HepG2 (cell line): ENCODE results near the gene CAPZB. TPM values are rescaled to one million over a fixed set of nuclear protein-coding genes. Genes with fewer than 3 reads are reported as not detected.

Experiments used
- ATF6 ChIP-seq: sonication (generic); formaldehyde crosslinking; conservative IDR thresholded peaks from 2 replicates; pipeline ENCODE4 v1.4.0; 2020; ENCODE audit warnings: missing genetic modification reagents
- ETV6 ChIP-seq: sonication (generic); formaldehyde crosslinking; conservative IDR thresholded peaks from 2 replicates; pipeline ENCODE4 v1.4.0; 2020; ENCODE audit warnings: missing genetic modification reagents
- GATA4 ChIP-seq: sonication (generic); IDR thresholded peaks from 2 replicates; pipeline ENCODE4 v1.6.1; 2016; ENCODE audit warnings: antibody characterized with exemption, low read depth, borderline replicate concordance
- NFYB ChIP-seq: sonication (generic); formaldehyde crosslinking; IDR thresholded peaks from 2 replicates; pipeline ENCODE4 v1.4.0; 2020; ENCODE audit warnings: missing genetic modification reagents
- SOX13 ChIP-seq, 3 experiments: fragments of 450-650 bp in 1 of 3; sonication (generic) in 1 of 3; formaldehyde crosslinking in 1 of 3; IDR thresholded peaks in 2 of 3; conservative IDR thresholded peaks in 1 of 3; 2 replicates each; pipeline versions ENCODE4 v1.5.0 to v1.6.1; 2016 to 2020; ENCODE audit warnings: antibody characterized with exemption in 1 of 3, mild to moderate bottlenecking in 1 of 3, missing compliant biosample characterization in 1 of 3, missing genetic modification reagents in 1 of 3, moderate library complexity in 1 of 3
- U2AF1 ChIP-seq: fragments of 200-400 bp; formaldehyde crosslinking; optimal IDR thresholded peaks from 2 replicates; pipeline ENCODE3; 2017; ENCODE audit warnings: mild to moderate bottlenecking, low read depth, low read length
- ZC3H4 ChIP-seq: sonication (generic); formaldehyde crosslinking; IDR thresholded peaks from 2 replicates; pipeline ENCODE4 v1.4.0; 2020; ENCODE audit warnings: missing genetic modification reagents, borderline replicate concordance
- ZFP62 ChIP-seq: sonication (generic); formaldehyde crosslinking; IDR thresholded peaks from 2 replicates; pipeline ENCODE4 v1.4.0; 2020; ENCODE audit warnings: missing genetic modification reagents
- ZFX ChIP-seq: sonication (generic); formaldehyde crosslinking; IDR thresholded peaks from 2 replicates; pipeline ENCODE4 v1.4.0; 2020; ENCODE audit warnings: mild to moderate bottlenecking, low read depth, missing genetic modification reagents, moderate library complexity
- ZNF20 ChIP-seq: sonication (generic); formaldehyde crosslinking; IDR thresholded peaks from 2 replicates; pipeline ENCODE4 v1.4.0; 2020; ENCODE audit warnings: mild to moderate bottlenecking, moderate library complexity, missing genetic modification reagents
- ZNF207 ChIP-seq: fragments of 450-650 bp; IDR thresholded peaks from 2 replicates; pipeline ENCODE4 v1.6.1; 2016; ENCODE audit warnings: antibody characterized with exemption, borderline replicate concordance
- polyA plus RNA-seq, 8 experiments: library from polyadenylated mRNA; depleted of rRNA in 3 of 8; stranded (reverse) in 7 of 8; unstranded in 1 of 8; fragments of >200 nt; fragmentation: Illumina TruSeq in 4 of 8; extraction: Trizol in 4 of 8; gene quantifications; 2 replicates each; pipeline versions ENCODE4 v1.2.1 to v1.2.3, GENCODE V29; 2011 to 2016; ENCODE audit warnings: low read depth in 4 of 8, missing spikeins in 1 of 8, mixed read lengths in 1 of 8; ENCODE audit not compliant: insufficient read depth in 1 of 8
- total RNA-seq, 5 experiments: library from RNA; depleted of rRNA; stranded (reverse); fragments of >200 nt; fragmentation: Illumina TruSeq; extraction: Trizol; gene quantifications; 2 replicates each; pipeline ENCODE4 v1.2.3, GENCODE V29; 2016; ENCODE audit warnings: low read depth in 1 of 5
- TF ChIP-seq, protein P1 (sequence below): sonication (generic); formaldehyde crosslinking; IDR thresholded peaks from 2 replicates; pipeline ENCODE4 v1.4.0; 2020; ENCODE audit warnings: missing genetic modification reagents, borderline replicate concordance
- TF ChIP-seq, protein P2 (sequence below): sonication (generic); IDR thresholded peaks from 2 replicates; pipeline ENCODE4 v1.6.1; 2016; ENCODE audit warnings: low read depth, borderline replicate concordance
- TF ChIP-seq, protein P3 (sequence below): sonication (generic); formaldehyde crosslinking; IDR thresholded peaks from 2 replicates; pipeline ENCODE4 v1.8.0; 2022; ENCODE audit warnings: missing genetic modification reagents, mild to moderate bottlenecking, moderate library complexity, borderline replicate concordance
- TF ChIP-seq, protein P4 (sequence below): sonication (generic); formaldehyde crosslinking; IDR thresholded peaks from 2 replicates; pipeline ENCODE4 v1.8.0; 2022; ENCODE audit warnings: mild to moderate bottlenecking, missing genetic modification reagents
- TF ChIP-seq, protein P5 (sequence below): sonication (generic); formaldehyde crosslinking; IDR thresholded peaks from 2 replicates; pipeline ENCODE4 v1.4.0; 2020; ENCODE audit warnings: missing genetic modification reagents

The CAPZB gene
- total and polyA plus RNA-seq, 2 of the 13 experiments (the other 11 are each of a cell fraction or from before 2014, with no cell fraction given): 58.9 to 76.9 TPM

- TF ChIP-seq, protein P1, sequence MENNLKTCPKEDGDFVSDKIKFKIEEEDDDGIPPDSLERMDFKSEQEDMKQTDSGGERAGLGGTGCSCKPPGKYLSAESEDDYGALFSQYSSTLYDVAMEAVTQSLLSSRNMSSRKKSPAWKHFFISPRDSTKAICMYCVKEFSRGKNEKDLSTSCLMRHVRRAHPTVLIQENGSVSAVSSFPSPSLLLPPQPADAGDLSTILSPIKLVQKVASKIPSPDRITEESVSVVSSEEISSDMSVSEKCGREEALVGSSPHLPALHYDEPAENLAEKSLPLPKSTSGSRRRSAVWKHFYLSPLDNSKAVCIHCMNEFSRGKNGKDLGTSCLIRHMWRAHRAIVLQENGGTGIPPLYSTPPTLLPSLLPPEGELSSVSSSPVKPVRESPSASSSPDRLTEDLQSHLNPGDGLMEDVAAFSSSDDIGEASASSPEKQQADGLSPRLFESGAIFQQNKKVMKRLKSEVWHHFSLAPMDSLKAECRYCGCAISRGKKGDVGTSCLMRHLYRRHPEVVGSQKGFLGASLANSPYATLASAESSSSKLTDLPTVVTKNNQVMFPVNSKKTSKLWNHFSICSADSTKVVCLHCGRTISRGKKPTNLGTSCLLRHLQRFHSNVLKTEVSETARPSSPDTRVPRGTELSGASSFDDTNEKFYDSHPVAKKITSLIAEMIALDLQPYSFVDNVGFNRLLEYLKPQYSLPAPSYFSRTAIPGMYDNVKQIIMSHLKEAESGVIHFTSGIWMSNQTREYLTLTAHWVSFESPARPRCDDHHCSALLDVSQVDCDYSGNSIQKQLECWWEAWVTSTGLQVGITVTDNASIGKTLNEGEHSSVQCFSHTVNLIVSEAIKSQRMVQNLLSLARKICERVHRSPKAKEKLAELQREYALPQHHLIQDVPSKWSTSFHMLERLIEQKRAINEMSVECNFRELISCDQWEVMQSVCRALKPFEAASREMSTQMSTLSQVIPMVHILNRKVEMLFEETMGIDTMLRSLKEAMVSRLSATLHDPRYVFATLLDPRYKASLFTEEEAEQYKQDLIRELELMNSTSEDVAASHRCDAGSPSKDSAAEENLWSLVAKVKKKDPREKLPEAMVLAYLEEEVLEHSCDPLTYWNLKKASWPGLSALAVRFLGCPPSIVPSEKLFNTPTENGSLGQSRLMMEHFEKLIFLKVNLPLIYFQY (CRISPR knock-in tag): peak; percentile 100
- TF ChIP-seq ATF6 (CRISPR knock-in tag) (no peak), NFYB (no peak; the same call in 1 of the 2 replicates), ZFP62 (CRISPR knock-in tag) (no peak), ETV6 (no peak), U2AF1 (no peak), ZNF20 (no peak), ZFX (CRISPR knock-in tag) (peak; percentile 88), ZNF207 (no peak), SOX13 (IDR thresholded peaks at IDR 0.05) (no peak; the same call in 1 of the 2 replicates), SOX13 (CRISPR knock-in tag; conservative IDR thresholded peaks at IDR 0.05 in 1 of 2, IDR thresholded peaks at IDR 0.05 in 1 of 2) (no peak), GATA4 (no peak), ZC3H4 (CRISPR knock-in tag) (no peak)
- TF ChIP-seq, protein P2, sequence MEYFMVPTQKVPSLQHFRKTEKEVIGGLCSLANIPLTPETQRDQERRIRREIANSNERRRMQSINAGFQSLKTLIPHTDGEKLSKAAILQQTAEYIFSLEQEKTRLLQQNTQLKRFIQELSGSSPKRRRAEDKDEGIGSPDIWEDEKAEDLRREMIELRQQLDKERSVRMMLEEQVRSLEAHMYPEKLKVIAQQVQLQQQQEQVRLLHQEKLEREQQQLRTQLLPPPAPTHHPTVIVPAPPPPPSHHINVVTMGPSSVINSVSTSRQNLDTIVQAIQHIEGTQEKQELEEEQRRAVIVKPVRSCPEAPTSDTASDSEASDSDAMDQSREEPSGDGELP: no peak; the same call in 1 of the 2 replicates
- TF ChIP-seq, protein P3, sequence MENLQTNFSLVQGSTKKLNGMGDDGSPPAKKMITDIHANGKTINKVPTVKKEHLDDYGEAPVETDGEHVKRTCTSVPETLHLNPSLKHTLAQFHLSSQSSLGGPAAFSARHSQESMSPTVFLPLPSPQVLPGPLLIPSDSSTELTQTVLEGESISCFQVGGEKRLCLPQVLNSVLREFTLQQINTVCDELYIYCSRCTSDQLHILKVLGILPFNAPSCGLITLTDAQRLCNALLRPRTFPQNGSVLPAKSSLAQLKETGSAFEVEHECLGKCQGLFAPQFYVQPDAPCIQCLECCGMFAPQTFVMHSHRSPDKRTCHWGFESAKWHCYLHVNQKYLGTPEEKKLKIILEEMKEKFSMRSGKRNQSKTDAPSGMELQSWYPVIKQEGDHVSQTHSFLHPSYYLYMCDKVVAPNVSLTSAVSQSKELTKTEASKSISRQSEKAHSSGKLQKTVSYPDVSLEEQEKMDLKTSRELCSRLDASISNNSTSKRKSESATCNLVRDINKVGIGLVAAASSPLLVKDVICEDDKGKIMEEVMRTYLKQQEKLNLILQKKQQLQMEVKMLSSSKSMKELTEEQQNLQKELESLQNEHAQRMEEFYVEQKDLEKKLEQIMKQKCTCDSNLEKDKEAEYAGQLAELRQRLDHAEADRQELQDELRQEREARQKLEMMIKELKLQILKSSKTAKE (CRISPR knock-in tag): no peak
- TF ChIP-seq, protein P4, sequence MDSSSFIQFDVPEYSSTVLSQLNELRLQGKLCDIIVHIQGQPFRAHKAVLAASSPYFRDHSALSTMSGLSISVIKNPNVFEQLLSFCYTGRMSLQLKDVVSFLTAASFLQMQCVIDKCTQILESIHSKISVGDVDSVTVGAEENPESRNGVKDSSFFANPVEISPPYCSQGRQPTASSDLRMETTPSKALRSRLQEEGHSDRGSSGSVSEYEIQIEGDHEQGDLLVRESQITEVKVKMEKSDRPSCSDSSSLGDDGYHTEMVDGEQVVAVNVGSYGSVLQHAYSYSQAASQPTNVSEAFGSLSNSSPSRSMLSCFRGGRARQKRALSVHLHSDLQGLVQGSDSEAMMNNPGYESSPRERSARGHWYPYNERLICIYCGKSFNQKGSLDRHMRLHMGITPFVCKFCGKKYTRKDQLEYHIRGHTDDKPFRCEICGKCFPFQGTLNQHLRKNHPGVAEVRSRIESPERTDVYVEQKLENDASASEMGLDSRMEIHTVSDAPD (CRISPR knock-in tag): no peak
- TF ChIP-seq, protein P5, sequence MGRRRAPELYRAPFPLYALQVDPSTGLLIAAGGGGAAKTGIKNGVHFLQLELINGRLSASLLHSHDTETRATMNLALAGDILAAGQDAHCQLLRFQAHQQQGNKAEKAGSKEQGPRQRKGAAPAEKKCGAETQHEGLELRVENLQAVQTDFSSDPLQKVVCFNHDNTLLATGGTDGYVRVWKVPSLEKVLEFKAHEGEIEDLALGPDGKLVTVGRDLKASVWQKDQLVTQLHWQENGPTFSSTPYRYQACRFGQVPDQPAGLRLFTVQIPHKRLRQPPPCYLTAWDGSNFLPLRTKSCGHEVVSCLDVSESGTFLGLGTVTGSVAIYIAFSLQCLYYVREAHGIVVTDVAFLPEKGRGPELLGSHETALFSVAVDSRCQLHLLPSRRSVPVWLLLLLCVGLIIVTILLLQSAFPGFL (CRISPR knock-in tag): no peak
Observed at GRCh38 chr1:19485362-19486187, at the start of gene CAPZB (continued).
